Measurements from ENCODE around the gene EEF1AKMT3.

DNA sequence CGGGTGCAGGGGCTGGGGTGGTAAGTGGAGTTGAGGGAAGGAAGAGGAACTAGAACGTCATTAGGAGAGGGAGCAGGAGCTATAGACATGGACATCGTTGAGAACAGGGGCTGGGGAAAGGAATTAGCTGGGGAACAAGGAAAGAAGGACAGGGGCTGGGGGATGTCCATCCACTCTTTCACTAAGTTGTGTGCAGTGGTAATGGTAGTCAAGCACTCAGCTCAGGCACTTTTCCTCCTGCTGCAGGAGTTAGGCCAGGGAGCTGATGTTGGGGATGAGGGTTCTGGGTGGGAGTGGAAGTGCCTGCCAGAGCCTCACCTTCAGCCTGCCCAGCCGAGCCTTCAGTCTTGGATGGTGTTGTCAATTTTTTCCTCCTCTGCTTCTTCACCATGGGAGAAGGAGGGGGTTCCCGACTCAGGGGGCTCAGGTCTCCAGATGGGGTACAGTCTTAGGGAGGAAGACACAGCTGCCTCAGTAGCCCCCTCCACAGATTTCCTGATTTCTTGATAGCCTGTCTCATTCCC lies 43.0 kb upstream of the EEF1AKMT3 start:
- TF ChIP-seq, protein P1, sequence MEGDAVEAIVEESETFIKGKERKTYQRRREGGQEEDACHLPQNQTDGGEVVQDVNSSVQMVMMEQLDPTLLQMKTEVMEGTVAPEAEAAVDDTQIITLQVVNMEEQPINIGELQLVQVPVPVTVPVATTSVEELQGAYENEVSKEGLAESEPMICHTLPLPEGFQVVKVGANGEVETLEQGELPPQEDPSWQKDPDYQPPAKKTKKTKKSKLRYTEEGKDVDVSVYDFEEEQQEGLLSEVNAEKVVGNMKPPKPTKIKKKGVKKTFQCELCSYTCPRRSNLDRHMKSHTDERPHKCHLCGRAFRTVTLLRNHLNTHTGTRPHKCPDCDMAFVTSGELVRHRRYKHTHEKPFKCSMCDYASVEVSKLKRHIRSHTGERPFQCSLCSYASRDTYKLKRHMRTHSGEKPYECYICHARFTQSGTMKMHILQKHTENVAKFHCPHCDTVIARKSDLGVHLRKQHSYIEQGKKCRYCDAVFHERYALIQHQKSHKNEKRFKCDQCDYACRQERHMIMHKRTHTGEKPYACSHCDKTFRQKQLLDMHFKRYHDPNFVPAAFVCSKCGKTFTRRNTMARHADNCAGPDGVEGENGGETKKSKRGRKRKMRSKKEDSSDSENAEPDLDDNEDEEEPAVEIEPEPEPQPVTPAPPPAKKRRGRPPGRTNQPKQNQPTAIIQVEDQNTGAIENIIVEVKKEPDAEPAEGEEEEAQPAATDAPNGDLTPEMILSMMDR (conservative IDR thresholded peaks at IDR 0.05; ENCODE audit: low read depth, low read length) = no peak
- TF ChIP-seq POLR2A (IDR thresholded peaks at IDR 0.05; ENCODE audit: low read depth, low read length) (no peak), CEBPB (IDR thresholded peaks at IDR 0.05; ENCODE audit: low read depth, low read length) (no peak), FOS (IDR thresholded peaks at IDR 0.05; ENCODE audit: low read depth, low read length) (no peak), NFE2L2 (IDR thresholded peaks at IDR 0.05; ENCODE audit: low read depth, low read length) (no peak), SMC3 (IDR thresholded peaks at IDR 0.05; ENCODE audit: low read depth, low read length) (no peak), RCOR1 (IDR thresholded peaks at IDR 0.05; ENCODE audit: insufficient replicate concordance, low read length) (no peak)
- TF ChIP-seq, protein P2, sequence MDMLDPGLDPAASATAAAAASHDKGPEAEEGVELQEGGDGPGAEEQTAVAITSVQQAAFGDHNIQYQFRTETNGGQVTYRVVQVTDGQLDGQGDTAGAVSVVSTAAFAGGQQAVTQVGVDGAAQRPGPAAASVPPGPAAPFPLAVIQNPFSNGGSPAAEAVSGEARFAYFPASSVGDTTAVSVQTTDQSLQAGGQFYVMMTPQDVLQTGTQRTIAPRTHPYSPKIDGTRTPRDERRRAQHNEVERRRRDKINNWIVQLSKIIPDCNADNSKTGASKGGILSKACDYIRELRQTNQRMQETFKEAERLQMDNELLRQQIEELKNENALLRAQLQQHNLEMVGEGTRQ (IDR thresholded peaks at IDR 0.05; ENCODE audit: low read depth, low read length) = no peak
